Measurements from ENCODE around the gene RAB43.
"Not testable (repeated sequence)": the region's sequence is repeated elsewhere in the genome, so short reads cannot be mapped to it uniquely, and the experiment has no call there.

RAB43 gene

DNA sequence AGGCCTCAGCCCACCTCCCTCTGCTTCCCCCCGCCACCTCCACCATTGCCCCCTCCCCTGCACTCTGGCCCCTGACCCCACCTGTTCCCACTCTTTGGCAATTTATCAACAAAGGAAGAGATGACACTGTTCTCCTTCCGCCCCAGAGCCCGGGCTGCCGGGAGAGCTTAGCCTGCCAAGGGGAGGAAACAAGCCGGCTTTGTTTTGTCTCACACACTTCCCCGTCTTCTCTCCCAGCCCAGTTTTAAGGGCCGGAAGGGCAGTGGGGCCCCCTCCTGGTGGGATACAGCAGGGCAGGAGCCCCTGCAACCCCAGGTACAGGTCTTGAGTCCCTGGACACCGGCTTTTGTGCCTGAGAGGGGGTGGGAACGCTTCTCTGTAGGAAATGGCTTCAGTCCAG is 33.7 kb downstream of the RAB43 start:
- peak; percentile 26 to 33 for DNase-seq

DNA sequence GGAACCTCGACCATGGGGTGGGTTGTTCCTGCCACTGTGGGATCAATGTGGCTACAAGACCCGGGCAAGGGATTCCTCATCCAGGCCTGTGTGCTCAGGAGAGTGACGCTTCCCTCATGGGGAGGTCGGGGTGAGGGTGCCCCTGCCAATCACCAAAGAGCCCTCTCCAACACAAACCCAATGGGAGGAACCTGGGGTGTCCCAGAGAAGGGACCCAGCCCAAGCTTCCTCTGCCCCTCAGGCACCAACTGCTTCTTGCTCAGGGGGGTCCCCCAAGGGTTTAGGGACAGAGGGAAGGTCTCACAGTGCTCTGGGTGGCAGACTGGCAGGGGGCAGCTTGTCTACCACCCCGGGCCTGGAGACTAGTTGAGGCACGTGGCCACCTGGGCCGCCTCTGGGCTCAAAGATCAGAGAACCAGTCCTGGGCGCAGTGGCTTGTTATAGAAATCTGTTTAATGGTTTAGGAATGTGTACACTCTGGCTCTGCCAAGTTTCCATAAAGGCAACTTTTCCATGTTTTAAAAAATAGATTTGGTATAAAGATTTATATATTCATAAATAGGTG is 34.4 kb downstream of the RAB43 start:
- DNase-seq, result no peak

DNA sequence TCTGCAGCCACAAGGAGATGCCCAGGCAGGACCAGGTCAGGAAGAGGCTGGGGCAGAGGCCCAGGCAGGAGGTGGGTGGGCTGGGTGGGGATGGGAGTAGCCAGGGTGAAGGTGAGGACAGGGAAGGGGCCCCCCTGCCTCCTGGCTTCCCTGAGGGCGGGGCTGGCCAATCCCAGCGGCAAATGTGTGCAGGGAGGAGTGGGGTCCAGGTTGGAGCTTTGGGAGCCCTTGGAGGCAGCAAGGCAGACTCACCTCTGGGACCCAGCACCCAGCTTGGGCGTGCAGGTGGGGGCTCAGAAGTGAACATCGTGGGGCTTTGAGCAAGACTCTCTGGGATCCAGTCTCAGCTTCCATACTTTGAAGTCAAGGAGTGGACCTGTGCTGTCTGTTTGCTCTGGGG is 35.8 kb downstream of the RAB43 start:
- no peak for DNase-seq

DNA sequence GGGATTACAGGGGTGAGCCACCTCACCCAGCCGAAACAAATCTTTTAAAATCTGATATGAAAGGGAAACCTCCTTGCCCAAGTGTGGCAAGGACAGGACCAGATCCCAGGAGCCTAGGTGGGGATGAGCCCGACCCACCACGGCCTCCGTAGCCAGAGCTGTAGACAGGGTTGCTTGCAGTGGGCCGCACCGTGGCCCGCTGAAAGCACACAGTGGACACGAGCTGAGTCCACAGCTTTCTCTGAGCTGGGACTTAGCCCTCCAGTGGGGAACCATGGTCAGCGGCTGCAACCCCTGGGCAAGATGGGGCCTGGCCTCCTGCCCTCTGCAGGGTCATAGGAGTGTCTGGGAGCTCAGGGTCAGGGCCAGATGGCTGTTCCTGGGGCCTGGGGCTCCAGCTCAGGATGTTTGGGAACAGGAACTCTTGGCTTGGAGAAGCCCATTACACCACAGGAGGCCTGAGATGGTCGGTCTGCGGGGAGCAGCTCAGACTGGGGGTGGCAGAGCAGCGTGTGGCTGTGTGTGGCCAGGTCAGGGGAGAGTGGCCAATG is 36.4 kb downstream of the RAB43 start:
- no peak for DNase-seq

DNA sequence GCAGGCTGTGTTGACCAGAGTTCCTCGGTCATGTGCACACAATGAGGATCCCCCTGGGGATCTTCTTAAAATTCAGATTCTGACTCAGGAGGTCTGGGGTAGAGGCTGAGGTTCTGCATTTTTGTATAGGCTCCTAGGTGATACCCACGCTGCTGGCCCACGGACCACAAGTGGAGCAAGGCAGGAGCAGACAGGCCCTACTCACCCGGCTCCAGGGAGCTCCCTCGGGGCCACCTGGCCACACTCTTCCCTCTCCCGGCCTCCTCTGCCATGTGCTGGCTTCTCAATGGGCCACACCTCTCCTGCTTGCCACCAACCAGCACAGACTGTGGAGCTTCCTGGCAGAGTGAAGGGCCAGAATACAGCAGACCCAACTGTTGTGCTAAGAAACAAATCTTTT is 37.1 kb downstream of the RAB43 start:
- no peak for DNase-seq

DNA sequence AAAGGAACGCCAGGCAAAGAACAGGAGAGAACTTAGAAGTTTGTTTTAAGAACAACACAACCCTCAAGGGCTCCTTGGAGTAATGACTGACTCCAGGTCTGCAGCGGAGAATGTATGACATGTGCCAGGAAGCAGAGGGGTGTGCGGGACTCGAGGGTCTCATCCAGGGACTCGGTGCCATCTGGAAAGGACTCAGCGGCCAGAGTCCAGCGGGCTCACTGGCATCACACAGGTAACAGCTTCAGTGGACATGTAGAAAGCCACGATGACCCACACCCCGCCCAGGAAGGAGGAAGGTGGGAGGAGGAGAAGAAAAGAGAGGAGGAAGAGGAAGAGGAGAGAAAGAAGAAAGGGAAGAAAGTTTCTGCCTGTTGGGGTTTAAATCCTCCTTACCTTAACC is 39.6 kb downstream of the RAB43 start:
- DNase-seq, result no peak

DNA sequence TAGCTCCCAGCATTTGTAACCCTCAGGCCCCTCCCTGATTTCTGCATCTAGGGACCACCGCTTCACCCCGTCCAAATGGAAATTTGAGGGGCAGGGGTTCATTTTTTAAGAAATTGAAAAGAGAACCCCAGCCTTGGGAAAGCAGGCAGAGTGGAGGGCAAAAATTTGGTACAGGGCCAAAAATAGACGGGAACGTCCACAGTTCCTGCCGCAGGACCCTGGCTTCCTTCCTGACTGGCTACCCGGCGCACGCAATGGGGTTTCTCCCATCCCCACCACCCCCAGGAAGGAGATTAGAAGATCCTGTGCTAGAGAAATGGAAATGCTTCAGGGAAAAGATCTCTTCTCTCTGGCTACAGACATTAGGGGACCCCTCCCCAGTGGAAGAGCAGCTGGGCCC is 40.1 kb downstream of the RAB43 start:
- no peak for DNase-seq

DNA sequence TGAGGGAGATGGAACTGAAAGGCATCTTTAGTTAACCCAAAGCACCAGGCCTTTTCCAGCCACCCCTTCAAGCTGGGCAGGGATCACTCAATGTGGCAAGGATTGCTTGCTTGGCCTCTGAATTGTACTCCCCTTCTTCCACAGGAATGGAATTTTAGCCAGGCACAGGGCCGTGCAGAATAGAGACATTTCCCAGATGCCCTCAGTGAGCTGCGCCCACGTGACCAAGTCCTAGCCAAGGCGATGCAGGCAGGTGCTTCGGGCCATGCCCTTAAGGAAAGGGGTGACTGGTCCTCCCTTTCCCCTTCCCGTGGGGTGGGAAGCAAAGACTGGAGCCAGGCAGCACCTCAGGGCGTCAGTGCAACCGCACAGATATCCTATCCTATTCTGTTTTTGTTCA is 43.1 kb downstream of the RAB43 start:
- DNase-seq, result no peak

DNA sequence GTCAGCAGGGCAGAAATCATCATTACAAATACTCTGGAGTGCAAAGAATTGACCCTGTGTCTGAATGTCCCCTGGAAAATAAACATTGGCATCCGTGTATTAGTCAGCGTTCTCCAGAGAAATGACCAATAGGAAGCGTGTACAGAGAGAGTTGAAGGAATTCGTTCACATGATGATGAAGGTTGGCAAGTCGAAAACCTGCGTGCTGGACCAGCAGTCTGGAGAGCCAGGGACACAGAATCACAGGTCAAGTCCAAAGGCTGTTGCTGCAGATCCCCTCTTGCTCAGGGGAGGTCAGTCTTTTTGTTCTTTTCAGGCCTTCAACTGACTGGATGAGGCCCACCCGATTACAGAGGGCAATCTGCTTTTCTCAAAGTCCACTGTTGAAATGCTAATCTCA is 44.4 kb downstream of the RAB43 start:
- no peak for DNase-seq

DNA sequence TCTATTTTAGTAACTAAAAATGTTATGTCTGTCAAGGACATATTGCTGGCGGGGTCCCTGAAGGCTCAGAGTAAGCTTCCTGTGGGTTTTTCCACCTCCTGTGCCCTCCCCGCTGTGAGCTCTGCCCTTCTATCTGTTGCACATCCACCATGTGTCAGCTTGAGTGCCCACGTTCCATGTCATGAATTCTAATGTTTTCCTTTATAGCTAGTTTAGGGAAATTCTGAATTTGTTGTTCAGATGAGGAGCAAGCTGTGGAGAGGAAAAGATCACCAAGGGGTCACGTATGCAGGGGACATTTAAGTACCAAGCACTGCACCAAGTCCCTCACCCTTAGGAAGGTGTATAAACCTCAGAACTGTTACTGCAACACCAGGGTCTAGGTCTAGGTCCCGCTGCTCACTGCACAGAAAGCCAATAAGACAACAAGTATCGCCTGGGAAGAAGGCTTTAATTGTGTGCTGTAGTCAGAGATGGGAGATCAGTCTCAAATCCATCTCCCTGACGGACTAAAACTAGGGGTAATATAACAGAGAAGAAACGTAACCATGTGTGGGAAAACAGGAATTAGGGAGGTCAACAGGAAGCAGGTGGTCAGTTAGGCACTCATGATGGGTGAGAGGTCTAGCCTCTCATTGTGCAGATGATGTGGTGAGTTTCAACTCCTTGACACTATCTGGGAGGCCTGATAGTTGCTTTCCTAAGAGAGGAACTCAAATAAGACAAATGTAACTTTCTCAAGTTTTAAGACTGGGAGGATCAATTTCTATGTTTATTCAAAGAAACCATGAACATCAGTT is 51.3 kb downstream of the RAB43 start:
- no peak for DNase-seq

DNA sequence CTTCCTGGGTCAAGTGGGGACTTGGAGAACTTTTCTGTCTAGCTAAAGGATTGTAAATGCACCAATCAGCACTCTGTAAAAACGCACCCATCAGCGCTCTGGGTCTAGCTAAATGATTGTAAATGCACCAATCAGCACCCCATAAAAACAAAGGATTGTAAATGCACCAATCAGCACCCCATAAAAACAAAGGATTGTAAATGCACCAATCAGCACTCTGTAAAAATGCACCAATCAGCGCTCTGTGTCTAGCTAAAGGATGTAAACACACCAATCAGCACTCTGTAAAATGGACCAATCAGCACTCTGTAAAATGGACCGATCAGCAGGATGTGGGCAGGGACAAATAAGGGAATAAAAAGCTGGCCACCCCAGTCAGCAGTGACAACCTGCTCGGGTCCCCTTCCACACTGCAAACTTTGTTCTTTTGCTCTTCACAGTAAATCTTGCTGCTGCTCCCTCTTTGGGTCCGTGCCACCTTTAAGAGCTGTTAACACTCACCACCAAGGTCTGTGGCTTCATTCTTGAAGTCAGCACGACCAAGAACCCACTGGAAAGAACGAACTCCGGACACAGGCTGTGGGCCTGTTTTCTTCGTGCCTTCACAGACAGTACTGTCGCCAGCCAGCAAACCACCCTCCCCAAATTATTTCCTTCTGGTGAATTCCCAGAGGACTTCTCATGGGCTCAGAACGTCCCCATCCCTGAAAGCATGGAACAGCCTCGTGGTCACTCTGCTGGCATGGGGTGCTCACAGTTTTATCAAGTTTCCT is 52.1 kb downstream of the RAB43 start:
- DNase-seq, result not testable (repeated sequence)

DNA sequence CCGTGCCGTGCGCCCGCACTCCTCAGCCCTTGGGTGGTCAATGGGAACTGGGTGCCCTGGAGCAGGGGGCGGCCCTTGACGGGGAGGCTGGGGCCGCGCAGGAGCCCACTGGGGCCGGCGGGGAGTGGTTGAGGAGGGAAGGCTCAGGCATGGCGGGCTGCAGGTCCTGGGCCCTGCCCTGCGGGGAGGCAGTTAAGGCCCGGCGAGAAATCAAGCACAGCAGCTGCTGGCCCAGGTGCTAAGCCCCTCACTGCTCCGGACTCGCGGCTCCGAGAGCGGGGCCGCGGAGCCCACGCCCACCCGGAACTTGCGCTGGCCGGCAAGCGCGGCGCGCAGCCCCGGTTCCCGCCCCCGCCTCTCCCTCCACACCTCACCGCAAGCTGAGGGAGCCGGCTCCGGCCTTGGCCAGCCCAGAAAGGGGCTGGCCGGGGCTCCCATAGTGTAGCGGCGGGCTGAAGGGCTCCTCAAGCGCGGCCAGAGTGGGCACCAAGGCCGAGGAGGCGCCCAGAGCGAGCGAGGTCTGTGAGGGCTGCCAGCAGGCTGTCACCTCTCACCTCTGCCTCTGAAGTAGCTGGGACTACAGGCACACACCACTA is 53.2 kb downstream of the RAB43 start:
- DNase-seq, result no peak

DNA sequence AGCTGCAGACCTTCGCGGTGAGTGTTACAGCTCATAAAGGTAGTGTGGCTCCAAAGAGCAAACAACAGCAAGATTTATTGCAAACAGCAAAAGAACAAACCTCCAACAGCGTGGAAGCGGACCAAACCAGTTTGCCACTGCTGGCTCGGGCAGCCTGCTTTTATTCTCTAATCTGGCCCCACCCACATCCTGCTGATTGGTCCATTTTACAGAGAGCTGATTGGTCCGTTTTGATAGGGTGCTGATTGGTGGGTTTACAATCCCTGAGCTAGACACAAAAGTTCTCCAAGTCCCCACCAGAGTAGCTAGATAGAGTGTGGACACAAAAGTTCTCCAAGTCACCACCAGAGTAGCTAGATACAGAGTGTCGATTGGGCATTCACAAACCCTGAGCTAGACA is 53.9 kb downstream of the RAB43 start:
- DNase-seq, result peak; percentile 18 to 27

DNA sequence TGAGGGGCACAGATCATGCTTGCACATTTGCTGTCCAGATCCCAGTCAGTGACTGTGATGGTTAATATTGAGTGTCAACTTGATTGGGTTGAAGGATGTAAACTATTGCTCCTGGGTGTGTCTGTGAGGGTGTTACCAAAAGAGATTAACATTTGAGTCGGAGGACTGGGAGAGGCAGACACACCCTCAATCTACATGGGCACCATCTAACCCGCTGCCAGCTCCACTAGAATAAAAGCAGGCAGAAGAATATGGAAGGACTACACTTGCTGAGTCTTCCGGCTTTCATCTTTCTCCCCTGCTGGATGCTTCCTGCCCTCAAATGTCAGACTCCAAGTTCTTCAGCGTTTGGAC is 55.9 kb downstream of the RAB43 start:
- DNase-seq, result no peak

DNA sequence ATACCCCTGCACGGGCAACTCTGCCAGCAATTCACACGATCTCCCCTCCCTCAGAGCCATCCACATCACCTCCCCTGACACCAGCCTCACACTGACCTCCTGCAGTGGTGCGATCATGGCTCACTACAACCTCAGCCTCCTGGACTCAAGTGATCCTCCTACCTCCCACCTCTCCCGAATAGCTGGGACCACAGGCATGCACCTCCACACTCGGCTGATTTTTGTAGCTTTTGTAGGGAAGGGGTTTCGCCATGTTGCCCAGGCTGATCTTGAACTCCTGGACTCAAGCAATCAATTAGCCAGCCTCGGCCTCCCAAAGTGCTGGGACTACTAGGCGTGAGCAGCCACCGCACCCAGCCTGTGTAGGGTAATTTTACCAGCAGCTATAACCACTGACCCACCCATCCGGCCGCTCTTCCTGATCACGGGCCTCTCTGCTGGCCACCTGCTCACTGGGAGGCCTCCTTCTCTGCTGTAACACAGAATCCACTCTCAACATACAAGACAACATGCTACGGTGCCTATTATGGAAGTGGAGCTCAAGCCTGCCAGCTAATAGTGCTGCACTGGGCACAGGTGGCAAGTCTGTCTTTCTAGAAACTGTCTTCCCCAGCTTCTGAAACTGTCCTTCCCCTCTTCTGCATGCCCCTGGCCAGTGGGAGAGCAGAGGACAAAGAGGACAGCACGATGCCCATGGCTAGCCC is 56.4 kb downstream of the RAB43 start:
- DNase-seq, result no peak

DNA sequence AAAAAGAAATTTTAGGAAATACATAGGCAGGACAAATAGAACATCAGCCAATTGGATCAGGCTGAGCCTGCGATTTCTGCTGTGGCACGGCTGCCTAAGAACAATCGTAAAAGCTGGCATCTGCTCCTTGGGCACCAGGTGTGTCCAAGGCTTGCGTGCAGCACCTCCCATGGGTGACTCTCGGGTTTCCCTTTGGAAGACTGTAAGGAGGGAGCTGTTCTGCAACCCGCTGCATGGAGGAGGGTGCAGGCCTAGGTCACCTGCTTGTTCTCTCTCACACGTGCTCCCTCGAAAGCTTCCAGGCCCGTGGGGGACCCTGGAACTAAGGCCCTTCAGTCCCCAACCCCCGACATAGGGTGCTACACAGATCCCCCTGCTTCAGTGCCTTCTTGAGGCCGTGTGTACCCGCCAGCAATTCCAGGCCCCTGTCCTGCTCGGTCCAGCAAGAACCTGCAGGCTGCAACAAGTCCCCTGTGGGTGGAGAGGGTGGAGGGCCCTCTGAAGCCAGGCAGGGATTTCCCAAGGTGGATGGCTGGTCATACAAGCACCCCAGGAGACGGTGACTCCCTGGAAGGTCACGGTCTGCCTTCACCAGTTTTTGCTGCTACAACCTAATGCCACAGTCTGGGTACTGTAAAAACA is 57.6 kb downstream of the RAB43 start:
- no peak for DNase-seq

DNA sequence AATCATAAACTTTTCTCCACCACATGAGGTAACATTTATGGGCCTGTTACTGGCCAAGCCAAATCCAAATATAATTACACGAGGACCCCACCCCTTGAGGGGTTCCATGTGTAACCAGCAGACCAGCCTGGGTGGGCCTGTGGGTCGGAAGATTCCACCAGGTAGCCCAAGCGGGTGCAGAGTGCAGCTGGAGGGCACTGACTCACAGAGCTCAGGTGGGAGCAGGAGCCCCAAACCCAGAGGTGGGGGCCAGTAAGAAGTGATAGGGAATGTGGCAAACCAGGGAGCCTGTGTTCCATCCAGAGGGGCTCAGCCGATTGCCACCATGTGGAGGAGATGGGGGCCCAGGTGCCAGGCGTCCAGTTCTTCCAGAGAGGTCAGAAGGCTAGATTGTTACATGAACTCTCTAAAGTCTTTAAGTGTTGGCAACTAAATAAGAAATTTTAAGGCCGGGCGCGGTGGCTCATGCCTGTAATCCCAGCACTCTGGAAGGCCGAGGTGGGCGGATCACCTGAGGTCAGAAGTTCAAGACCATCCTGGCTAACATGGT is 58.4 kb downstream of the RAB43 start:
- DNase-seq, result no peak

DNA sequence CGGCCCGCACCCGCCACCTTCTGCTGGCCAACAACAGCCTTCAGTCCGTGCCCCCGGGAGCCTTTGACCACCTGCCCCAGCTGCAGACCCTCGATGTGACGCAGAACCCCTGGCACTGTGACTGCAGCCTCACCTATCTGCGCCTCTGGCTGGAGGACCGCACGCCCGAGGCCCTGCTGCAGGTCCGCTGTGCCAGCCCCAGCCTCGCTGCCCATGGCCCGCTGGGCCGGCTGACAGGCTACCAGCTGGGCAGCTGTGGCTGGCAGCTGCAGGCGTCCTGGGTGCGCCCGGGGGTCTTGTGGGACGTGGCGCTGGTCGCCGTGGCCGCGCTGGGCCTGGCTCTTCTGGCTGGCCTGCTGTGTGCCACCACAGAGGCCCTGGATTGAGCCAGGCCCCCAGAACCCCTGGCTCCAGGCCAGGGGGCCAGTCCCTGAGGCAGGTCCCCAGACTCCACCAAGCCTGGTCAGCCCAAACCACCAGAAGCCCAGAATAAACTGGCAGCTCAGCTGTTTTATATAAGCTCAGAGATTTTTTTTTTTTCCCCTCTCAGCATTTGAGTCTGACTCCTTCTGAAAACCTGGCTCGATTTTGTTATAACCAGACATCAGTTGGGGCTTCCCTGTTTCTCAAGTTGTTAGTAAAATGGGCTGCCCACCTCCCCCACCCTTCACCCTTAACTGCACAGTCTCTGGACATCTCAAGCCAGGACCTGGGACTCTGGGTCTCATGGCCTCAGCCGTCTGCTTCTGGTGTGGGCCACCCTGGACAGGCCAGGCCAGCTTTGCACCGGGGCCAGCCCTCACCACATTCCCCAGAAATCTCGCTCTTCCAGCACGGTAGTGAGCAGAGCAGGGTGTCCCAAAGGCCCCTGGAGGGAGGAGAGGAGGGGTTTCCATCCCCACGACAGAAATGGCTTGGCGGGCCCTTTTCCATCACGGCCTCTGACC is 59.4 kb downstream of the RAB43 start:
- no peak for DNase-seq

DNA sequence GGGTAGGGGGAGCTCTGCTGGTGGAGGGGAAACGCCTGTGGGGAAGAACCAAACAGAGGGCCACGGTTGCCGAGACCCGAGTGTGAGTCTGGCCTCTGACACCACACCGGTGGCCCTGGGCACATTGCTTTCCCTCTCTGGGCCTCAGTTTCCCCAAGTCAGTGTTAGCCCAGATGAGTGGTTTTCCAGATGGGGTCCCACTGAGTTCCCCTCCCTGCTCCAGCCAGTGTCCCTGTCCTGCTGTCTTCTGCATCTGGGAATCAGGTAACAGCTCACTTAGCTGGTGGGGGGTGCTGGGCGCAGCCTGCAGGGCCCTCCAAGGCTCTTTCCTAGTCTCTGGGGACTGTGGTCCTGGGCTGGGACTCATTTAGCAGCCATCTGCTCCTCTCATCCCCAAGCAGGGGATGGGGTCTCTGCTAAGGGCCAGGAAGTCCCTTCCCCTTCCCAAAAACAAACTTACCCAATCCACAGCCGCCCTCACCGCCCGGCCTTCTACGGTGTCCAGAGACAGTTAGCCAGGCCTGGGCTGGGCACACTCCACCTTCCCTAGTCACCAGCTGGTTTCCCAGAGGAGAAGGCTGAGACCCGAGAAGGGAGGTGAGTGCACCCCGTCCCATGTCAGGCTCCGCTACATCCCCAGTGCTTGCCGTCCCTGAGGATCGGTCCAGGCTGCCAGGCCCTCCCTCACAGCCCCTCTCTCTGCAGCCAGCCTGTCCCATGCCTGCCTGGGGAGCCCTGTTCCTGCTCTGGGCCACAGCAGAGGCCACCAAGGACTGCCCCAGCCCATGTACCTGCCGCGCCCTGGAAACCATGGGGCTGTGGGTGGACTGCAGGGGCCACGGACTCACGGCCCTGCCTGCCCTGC is 60.3 kb downstream of the RAB43 start:
- no peak for DNase-seq

Data from CD4-positive, alpha-beta T cell treated with Interleukin-4 for 1 hour (primary cell).